AG20443 (cell line): ENCODE results near the gene CST3.
"Not testable (repeated sequence)": the region's sequence is repeated elsewhere in the genome, so short reads cannot be mapped to it uniquely, and the experiment has no call there.

Experiments
- DNase-seq: peaks from one replicate; pipeline ENCODE4 v3.0.0; 2012; ENCODE audit warnings: low spot score, mixed read lengths

The CST3 gene

DNA sequence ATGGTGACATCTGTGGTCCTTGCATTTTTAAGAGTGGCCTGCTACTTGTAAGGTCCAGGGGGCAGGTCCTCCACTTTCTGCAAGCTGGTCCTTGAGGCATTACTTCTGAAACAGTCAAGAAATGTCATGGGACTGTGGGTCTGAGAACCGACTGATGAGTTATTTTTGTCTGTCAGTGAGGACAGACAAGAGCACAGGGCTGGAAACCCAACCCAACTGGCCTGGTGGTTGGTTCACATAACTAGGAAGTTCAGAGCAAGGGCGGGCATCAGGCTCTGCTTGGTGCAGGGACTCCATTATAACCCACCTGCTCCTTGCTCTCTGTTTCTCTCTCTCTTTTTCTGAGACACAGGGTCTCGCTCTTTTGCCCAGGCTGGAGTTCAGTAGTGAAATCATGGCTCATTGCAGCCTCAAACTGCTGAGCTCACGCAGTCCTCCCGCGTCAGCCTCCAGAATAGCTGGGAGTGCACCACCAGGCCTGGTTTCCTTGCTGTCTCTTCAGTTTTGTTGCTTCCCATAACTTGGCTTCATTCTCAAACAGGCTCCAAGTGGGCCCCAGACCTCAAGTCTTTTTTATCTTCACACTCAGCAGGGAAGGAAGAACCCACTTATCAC lies 9.2 kb downstream of the CST3 start:
- DNase-seq: no peak

DNA sequence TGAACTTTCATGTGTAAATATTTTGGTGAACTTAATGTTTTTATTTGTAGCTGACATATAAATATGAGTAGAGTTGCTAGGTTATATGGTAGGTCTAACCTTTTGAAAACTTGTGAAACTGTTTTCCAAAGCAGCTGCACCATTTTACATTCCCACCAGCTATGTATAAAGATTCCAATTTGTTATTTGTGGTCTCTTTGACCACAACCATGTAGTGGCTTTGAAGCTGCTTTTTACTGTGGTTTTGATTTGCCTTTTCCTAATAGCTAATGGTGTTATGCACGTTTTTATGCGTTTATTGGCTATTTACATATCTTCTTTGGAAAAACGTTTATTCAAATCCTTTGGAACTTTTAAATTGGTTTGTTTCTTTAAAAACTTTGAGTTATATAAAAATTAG lies 10.3 kb downstream of the CST3 start:
- no peak for DNase-seq

DNA sequence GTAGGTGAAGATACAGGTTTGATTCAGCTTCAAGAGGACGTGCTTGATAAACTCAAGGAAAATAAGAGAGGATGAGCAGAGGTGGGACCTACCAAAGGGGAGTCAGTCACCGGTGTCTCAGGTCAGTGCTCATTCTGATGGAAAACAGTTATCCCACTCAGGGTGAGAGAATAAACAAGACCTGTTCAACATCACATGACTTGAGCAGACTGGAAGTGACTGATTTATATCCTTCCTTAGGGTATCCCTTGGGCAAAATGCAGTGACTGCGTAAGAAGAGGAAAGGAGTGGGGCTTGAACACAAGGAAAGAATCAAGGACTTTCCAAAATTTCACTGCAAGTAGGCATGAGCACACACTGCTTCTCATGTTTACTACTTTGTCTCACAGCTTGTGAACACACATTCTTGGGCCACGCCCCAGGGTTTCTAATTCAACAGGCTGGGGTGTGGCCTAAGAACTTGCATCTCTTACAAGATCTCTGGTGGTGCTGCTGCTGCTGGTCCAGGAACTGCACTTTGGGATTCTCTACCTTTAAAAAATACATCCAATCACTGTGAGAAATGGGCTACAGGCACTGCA lies 11.6 kb downstream of the CST3 start:
- peak; percentile 41 for DNase-seq

DNA sequence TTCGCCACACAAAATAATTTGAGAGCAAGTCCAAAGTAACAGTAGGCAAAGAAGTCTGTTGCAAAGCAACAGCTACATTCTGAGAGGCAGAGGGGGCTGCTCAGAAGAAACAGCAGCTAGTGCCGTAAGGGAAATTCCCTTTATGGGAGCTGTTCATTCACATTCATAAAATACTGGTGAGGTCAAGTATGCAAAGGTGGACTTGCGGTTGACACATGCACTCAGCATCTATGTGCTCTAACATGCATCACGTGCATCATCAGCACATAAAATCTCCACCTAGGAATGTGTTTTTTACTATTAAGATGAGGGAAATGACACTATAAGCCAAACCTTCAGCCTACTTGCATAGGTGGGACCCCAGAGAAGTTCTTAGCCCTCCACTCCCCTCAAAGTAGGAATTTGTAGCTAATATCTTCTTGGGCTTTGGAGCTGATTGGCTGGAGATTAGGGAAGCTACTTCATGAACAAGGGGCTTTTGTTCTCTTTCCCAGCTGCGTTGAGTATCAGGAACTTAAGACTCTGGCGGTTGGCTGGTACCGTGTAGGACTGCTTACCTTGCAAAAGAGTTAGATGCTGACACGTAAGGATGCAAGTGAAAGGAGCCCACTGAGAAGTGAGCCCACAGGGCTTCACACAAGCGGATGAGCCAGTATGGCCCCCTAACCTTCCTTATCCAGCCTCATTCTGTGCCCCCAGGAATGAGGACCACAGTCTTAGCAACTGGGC lies 12.4 kb downstream of the CST3 start:
- no peak for DNase-seq

DNA sequence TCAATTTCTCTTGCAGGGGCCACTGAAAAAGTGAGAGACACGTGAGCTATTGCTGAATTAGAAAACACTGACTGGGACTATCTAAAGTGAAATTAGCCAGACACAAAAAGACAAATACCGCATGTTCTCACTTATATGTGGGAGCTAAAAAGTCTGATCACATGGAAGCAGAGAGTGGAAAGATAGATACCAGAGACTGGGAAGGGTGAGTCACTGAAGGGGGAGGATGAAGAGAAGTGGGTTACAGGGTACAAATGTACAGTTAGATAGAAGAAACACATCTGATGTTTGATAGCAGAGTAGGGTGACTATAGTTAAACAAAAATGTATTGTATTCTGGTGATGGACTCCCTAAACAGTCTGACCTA lies 13.4 kb downstream of the CST3 start:
- DNase-seq: no peak

DNA sequence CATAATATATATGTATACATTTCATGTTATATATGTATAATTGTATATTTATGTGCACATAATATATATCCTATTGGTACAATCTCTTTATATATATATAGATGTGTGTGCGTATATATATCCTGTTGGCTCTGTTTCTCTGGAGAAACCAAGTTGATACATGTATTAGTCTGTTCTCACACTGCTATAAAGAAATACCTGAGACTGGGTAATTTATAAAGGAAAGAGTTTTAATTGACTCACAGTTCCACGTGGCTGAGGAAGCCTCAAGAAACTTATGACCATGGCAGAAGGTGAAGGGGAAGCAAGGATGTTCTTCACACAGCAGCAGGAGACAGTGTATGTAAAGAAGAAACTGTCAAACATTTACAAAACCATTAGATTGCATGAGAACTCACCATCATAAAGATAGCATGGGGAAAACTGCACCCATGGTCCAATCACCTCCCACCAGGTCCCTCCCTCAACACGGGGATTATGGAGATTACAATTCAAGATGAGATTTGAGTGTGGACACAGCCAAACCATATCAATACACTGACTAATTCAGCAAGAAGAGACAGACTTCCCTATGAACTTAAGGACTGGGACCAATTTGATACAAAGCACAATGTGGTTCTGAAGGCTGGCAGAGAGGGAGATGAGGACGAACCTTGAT lies 14.0 kb downstream of the CST3 start:
- no peak for DNase-seq

DNA sequence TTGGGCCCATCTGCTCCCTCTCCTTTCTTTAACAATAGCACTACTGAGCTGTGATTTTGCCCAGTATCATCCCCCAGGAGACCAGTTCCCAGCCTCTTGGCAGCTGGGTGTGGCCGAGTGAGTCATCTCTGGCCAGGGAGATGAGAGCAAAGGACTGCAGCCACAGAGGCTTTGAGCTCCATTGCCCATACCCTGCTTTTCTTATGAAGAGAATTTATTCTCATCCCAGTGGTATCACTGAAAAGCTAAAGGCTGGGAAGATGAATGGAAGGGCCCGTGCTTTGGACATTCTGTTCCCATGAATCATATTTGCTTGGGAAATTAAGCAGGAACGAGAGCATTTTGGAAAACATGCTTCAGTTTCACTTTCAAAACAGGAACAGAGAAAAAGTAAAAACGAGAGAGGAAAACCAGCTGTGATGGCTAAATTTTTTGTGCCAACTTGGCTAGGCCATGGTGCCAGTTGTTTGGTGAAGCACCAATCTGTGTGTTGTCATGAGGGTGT lies 14.9 kb downstream of the CST3 start:
- peak; percentile 94 for DNase-seq

DNA sequence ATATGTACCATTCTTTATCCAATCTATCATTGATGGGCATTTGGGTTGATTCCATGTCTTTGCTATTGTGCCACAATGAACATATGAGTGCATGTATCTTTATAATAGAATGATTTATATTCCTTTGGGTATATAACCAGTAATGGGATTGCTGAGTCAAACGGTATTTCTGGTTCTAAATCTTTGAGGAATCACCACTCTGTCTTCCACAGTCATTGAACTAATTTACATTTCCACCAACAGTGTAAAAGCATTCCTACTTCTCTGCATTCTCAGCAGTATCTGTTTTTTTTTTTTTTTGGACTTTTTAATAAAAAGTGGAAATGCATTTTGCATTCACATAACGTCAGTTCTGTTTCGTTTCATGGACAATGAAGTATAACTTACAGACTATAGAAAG lies 15.4 kb downstream of the CST3 start:
- not testable (repeated sequence) for DNase-seq

DNA sequence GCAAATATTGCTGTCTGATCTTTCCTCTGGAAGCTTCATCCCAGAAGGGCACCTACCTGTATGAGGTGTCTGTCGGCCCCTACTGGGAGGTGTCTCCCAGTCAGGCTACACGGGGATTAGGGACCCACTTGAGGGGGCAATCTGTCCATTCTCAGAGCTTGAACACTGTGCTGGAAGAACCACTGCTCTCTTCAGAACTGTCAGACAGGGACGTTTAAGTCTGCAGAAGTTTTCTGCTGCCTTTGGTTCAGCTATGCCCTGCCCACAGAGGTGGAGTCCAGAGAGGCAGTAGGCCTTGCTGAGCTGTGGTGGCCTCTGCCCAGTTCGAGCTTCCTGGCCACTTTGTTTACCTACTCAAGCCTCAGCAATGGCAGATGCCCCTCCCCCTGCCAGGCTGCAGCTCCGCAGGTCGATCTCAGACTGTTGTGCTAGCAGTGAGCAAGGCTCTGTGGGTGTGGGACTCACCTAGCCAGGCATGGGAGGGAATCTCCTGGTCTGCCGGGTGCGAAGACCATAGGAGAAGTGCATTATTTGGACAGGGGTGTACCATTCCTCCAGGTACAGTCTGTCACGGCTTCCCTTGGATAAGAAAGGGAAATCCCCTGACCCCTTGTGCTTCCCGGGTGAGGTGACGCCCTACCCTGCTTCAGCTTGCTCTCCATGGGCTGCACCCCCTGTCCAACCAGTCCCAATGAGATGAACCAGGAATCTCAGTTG lies 16.9 kb downstream of the CST3 start:
- not testable (repeated sequence) for DNase-seq

DNA sequence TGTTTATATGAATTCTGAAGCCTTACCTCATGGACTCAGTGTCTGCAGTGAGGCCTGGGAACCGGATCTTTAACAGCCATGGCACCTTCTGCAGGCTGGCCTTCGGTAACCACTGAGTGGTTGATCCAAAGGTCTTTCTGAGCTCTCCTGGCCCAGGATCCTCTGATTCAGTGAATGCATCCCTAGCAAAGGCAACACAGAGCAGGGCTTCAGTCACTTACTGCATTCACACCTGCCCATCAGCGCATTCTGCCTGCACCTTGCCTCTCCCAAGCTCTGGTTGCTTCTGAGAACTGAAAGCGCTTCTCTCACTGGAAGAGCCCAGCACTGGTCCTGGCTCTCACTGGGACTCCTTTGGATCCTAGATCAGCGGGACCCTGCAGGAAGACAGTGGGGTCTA lies 23.6 kb downstream of the CST3 start:
- no peak for DNase-seq

DNA sequence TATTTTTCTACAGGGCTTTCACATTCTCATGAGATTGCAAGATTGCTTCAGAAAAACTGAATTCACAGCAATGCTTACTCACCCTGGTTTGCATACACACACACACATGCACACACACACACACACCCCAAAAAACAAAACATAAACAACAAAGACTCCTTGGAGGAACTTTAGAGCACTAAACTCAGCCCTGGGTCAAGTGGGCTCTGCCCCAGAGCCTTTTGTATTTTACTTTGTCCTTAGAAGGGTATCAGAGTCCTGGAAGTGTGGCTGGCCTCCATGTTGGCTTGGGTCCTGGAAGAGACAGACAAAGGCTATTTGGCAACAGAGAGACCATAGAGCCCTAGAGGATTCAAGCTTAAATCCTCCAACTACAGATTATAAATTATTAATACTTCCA lies 24.1 kb downstream of the CST3 start:
- DNase-seq: no peak

DNA sequence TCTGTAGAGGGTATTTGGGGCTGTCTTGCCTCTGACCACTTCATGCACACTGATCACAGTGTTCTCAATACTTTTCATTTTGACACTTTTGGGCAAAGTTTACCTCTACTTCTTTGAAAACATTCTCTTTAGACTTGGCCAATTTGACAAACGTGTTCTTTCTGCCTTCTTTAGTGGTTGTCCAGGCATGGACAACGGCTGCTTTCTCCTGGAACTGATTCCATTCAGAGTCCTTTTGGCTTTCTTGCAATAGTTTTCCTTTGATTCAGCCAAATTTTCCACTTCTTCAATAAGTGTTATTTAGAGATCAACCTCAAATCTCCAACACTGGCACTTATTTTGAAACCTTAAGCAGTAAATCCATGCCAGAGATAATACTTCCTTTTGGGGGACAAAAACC lies 25.4 kb downstream of the CST3 start:
- DNase-seq: no peak

DNA sequence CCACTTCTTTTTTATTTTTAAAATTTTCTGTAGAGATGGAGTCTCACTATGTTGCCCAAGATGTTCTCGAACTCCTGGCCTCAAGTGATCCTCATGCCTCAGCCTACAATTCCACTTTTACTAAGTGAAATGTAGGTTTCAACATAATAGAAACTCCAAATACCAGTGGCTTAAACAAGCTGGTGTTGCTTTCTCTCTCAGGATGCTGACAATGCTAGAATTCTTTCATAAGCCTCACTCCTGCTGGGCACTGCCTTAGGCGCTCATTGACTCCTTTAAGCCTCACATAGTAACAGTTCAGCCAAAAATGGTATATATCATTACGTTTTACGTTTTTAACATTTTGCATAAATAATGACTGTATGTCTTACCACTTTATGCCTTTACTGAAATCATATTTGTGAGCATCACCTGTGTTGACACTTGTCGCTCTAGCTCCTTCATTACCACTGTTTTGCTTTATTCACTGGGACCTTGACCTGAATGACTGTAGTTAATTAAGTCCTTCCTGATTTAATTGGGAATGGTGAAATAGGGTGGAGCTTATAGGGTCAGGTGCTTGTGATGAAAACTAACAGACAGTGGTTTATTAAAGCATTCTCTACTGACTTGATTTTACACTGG lies 28.2 kb downstream of the CST3 start:
- no peak for DNase-seq

DNA sequence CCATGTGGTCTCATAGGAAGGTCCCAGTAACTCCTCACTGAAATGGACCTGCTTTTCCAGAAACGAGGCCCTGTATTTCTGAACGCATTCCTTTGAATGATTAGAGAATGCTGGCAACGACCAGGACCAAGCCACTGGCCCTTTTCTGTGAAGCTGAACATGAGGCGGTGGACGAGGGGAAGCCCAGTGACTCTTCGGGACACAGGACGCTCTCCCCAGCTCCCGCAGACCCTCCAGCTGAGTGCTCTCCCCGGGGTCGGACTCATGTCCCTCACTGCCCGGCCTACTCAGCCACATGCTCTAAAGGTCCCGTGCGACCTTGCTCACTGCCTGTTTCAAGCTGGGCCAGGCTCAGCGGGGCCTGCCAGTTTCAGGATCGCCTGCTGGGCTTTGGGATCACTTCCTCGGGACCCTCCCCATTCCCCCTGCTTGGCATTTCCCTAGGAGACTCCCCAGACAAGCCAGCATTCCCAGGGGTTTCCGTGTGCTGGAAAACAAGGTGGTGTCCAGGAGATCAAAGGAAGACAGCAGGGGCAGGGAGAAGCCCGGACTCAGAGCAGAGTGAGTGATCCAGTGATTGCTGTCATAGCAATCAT lies 29.4 kb downstream of the CST3 start:
- DNase-seq: no peak

DNA sequence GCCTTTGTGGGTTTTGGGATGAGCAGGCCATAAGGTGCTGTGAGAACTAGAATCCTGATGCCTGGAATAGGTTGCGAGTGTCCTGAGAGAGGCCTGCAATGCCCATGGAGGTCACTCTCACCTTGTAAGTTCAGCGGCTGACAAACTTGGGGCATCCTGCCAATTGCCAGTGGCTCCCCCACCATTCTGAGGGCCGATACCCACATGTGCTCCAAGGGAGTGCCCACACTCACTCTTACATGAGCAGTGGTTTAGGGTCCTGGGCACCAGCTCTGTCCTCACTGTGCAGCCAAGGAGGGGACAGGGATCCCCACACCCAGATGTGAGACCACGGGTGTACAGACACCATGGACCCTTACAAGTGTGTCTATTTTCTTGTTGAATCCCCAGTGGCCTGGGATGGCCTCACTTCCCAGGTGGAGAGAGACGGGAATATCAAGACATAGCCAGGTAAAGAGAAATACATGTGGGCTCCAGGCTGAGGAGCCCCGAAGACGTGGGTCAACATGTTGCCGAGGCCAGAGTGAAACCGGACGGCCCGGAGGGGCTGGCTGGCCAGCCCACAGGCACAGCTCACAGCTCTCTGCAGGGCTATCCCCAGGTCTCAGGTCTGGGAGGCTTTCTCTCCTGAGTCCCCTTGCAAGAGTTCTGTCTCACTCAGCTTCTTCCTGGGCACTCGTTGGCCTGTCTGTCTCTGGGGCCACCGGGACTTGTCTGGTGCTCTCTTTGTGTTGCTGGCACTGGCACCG lies 30.1 kb downstream of the CST3 start:
- no peak for DNase-seq

DNA sequence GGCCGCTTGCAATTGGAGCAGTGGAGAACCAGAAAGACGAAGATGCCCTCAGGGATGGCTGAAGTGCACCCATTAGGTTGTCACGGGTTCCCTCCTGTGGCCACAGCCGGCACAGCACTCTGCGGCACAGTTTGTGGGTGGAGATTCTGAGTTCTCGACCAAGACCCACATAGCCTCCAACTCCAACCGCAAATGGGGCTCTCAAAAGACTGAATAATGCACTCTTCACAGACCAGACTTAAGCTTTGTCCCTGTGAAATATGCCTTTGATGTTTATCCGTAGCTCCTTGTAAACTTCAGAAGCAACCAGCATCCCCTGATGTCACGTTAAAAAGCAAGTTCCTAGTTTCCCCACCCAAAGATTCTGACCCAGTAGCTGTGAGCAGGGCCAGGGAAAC lies 31.1 kb downstream of the CST3 start:
- peak; percentile 93 for DNase-seq

DNA sequence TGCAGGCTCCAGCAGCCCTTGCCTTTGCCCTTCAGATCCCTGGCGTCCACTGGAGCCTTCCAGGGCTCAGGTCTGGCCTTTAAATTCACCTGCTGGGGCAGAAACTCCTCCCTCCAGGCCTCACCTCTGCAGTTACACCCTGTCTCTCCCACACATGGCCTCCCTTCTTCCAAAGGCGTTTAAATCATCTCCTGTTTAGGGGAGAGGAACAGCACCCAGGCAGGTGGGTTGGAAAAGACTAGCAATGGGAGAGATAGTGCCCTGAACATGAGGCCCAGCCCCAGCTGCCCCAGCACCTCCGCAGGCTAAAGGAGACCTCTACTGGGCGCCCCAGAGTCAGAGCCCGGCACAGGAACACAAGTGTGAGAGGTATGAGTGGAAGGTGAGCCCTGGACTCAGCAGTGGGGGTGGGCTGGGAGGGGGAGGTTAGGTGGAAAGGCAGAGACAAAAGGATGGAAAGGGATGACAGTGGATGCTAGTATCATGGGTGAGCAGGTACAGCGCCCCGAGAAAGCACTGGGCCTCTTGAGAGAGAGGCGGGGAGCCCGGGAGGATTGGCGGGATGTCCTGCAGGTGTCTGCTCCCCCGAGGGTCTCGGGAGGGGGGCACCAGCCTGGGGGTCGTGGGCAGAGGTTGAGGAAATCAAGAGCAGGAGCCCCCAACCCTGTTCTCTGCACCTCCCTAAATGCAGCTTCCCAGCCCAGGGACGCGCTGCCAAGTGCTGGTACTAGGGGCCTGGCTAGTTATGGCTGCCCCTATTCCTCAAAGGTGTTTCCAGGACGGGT lies 31.7 kb downstream of the CST3 start, which contains the start of gene CST9:
TSS of gene CST9 (minus strand) at position 51 of the 785 bp plus-strand sequence. CDS start 53 bp downstream, outside the sequence.
- no peak for DNase-seq

DNA sequence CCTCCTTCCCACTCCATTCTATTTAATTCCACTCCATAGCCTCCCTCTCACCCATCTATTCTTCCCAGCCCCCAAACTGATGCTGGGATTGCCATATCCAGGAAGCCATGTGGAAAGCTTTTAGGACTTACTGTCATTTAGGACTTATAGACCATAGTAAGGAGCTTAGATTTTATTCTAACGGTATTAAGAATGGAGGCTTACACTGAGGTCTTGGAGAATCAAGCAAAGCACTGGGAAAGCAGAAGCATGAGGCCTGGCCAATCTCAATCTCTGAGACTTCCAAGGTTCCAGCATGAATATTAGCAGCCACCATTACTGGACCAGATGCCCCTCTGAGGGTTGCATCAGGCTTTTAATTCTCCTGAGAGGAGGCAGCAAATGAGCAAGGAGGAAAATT lies 33.4 kb downstream of the CST3 start:
- DNase-seq: no peak

DNA sequence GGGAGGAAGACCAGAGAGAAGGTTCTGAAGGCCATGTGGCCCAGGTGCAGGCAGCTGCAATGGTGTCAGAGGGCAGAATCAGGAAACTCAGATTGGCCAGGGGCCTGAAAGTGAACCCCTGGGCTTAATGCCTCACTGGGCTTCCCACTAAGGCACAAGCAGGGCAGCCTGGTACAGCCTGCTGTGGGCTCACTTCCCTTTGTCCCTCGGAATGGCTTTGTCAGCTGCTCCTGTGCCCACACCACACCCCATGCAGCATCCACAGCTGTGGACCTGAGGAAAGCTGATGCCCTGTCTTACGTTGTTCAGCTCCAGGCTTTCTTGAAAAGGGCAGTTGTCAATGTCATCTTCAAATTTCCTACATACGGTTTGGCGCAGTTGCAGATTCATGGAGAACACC lies 34.4 kb downstream of the CST3 start:
- DNase-seq: no peak

DNA sequence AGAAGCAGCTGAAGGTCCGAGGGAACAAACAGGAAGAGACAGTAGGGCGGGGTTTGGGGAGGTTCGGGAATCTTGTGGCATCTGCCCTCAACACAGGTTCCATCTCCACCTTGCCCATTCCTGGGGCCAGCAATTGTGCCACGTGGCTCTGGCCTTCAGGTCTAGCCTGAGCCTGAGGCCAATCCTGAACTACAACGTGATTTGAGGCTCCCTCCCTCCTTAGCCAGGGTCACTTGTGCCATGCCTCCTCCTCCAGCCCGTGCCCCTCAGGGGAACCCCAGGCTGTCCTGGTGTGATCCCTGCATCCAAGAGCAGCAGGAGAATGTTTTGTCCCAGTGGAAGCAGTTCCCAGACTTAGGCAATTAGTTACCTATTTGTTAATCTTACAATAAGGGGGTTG lies 35.1 kb downstream of the CST3 start:
- no peak for DNase-seq
